ENCODE results near the gene HCFC1R1.
"Not testable (repeated sequence)": the region's sequence is repeated elsewhere in the genome, so short reads cannot be mapped to it uniquely, and the experiment has no call there.

HCFC1R1 gene

DNA sequence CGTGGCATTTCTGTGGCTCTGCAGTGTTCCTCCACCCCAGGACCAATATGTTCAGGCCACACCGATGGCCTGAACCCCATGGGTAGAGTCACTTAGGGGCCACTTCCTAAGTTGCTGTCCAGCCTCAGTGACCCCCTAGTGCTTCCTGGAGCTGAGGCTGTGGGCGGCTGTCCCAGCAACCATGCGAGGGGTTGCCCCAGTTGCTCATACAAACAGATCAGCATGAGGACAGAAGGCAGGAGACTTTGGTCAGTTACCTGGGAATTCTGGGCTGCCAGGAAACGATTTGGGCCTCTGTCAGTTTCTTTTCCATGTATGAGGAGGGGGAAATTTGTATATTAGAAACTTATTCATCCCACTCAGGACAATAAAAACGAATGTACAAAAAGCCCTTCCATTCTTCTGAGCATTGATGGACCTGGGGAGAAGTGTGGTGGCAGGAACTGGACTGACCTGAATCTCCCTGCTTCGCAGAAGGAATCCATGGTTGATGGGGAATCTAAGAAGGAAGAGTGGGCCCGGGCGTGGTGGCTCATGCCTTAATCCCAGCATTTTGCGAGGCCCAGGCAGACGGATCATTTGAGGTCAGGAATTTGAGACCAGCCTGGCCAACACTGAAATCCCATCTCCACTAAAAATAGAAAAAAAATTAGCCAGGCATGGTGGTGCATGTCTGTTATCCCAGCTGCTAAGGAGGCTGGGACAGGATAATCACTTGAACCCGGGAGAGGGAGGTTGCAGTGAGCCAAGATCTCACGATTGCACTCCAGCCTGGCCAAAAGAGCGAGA is 36.8 kb upstream of the HCFC1R1 start:
- no peak for TF ChIP-seq POLR2A (IDR thresholded peaks at IDR 0.05; ENCODE audit: low read depth, low read length)
- no peak for FAIRE-seq
- DNase-seq (ENCODE audit: insufficient read length, low spot score), result no peak

DNA sequence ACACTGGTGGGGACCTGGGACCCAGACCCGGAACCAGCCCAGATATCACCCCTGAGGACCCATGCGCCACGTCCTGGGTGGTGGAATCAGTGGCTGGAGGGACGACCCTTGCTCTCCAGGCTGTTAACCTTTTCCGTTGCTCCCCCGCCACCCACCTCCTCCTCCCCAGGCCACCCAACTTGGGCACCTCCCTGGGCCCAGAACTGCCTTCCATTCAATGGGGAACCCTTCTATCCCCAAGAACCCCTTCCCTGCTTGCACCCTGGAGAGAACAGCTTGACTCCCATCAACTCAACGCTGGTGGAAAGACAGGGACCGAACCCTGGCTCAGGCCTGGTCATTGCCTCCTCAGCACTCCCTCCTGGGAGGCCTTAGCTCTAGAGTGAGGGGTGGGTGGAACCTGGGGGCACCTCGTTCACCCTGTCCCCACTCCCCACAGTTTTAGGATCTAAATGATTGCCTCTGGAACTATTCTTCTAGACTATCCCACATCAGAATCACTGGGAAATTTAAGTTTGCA is 36.0 kb upstream of the HCFC1R1 start:
- no peak for FAIRE-seq
- no peak for TF ChIP-seq POLR2A (IDR thresholded peaks at IDR 0.05; ENCODE audit: low read depth, low read length)
- DNase-seq (ENCODE audit: insufficient read length, low spot score), result no peak

DNA sequence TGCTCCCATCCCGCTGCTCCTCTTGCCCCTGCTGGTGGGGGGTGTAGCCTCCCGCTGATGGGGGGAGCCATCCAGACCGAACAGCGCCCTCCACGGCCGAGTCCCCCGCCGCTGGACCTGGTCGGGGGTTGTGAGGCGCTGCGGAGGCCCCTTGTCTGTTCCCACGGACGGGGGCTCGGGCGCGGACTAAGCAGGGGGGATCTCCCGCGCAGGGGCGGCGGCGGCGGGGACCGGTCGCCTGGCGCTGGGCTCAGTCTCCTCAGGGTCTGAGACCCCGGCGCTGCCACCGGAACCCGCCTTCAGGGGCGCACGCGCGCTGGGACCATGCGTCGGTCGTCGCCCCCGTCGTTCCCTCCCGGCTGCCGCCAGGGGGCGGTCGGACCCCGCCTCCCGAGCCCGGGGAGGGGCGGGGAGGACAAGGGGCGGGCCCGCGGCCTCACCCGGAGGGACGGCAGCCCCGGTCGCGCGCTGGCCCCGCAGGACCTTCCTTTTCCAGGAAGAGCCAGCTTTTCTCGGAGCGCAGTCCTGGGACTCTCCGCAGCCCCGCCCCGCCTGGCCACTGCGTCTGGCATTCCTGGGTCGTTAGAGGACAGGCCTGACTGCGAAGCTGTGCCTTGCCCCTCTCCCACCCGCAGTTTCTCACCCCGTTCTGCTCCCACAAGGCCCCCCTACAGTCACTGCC is 35.4 kb upstream of the HCFC1R1 start:
- FAIRE-seq (no peak), DNase-seq (ENCODE audit: insufficient read length, low spot score) (peak; percentile 92)
- peak; percentile 18; the same call in 1 of the 2 replicates for TF ChIP-seq POLR2A (IDR thresholded peaks at IDR 0.05; ENCODE audit: low read depth, low read length)

DNA sequence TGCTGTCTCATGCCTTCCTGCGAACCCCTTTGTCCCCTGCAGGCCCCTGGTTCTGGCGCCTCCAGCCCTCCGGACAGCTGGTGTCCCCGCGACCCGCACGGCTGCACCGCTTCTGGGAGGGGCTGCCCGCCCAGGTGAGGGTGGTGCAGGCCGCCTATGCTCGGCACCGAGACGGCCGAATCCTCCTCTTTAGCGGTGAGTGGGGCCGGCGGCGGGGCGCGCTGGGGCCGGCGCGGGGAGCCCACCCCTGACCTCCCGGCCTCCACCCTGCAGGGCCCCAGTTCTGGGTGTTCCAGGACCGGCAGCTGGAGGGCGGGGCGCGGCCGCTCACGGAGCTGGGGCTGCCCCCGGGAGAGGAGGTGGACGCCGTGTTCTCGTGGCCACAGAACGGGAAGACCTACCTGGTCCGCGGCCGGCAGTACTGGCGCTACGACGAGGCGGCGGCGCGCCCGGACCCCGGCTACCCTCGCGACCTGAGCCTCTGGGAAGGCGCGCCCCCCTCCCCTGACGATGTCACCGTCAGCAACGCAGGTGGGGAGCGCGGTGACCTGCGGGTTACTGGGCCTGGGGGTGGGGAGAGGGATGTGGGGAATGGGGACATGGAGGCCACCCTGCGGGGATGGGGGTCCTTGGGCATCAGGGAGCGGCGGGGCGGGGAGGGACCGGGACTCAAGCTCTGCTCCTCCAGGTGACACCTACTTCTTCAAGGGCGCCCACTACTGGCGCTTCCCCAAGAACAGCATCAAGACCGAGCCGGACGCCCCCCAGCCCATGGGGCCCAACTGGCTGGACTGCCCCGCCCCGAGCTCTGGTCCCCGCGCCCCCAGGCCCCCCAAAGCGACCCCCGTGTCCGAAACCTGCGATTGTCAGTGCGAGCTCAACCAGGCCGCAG is 34.6 kb upstream of the HCFC1R1 start:
- no peak for TF ChIP-seq POLR2A (IDR thresholded peaks at IDR 0.05; ENCODE audit: low read depth, low read length)
- FAIRE-seq (no peak), DNase-seq (ENCODE audit: insufficient read length, low spot score) (no peak)

DNA sequence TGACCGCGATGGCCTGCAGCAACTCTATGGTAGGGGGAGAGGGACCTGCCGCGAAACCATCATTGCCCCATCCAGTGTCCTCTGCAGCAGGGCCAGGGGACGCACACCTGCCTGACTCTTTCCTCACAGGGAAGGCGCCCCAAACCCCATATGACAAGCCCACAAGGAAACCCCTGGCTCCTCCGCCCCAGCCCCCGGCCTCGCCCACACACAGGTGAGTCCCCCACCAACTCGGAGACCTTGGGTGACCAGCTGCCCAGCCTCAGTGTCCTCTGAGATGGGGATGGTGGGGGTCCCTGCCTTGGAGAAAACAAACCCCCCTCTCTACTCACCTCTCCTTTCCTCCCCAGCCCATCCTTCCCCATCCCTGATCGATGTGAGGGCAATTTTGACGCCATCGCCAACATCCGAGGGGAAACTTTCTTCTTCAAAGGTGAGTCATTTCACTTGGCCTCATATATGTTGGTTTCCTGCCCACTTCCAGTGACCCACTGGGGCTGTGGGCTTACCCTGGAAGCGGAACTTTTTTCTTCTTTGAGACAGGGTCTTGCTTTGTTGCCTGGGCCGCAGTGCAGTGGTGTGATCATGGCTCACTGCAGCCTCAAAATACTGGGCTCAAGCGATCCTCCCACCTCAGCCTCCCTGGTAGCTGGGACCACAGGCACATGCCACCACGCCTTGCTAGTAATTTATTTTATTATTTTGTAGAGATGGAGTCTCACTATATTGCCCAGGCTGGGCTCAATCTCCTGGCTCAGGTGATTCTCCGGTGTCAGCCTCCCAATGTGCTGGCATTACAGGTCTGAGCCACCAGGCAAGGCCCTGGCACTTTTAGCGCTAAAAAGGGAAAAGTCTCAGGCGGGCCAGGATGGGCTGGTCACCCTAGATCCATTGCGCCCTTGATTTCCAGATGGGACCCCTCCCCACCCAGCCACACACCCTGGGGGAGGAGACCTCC is 33.7 kb upstream of the HCFC1R1 start:
- FAIRE-seq (no peak), DNase-seq (ENCODE audit: insufficient read length, low spot score) (no peak)
- TF ChIP-seq POLR2A (IDR thresholded peaks at IDR 0.05; ENCODE audit: low read depth, low read length), result no peak

DNA sequence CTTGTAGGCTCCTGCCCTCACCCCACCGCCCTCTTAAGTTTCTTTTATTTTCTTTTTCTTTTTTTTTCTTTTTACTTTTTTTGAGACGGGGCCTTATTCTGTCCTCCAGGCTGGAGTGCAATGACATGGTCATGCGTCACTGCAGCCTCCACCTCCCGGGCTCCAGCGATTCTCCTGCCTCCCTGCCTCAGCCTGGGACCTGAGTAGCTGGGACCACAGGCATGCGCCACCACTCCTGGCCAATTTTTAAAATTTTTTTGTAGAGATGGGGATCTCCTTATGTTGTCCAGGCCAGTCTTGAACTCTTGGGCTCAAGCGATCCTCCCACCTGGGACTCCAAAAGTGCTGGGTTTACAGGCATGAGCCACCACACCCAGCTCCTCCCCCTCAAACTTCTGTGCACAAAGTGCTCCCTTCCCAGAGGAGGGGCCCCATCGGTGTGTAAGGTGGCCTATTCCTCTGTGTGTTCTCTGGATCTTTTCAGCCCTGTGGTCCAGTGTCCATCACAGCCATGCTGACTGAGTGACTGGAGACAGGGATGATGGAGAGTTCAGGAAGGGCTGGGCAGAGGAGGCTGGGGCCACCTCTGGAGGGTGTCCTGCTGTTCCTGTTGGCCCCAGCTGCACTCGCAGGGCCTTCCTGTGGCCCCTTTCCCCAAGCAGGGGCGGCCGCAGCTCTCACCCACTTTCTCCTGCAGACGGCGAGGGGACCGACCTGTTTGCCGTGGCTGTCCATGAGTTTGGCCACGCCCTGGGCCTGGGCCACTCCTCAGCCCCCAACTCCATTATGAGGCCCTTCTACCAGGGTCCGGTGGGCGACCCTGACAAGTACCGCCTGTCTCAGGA is 32.8 kb upstream of the HCFC1R1 start:
- DNase-seq (ENCODE audit: insufficient read length, low spot score), result no peak
- TF ChIP-seq POLR2A (IDR thresholded peaks at IDR 0.05; ENCODE audit: low read depth, low read length), result no peak
- FAIRE-seq, result no peak

DNA sequence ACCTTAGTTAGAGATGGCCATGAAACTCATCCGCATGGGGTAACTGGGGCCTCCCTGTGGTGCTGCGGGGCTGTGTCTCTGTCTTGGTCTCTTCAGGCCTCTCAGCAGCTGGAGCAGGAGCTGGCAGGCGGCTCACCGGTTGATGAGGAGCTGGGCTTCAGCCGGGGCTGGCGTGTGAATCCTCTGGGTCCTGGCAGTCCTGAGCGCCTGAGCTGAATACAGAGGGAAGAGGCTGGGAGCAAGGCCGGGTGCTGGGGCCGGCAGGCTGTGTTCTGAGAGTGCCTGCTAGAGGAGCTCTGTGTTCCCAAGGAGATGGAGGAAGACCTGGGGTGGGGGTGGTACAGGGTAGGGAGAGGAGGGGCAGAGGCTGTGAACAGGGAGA is 32.0 kb upstream of the HCFC1R1 start:
- DNase-seq (ENCODE audit: insufficient read length, low spot score); FAIRE-seq: not testable (repeated sequence)

DNA sequence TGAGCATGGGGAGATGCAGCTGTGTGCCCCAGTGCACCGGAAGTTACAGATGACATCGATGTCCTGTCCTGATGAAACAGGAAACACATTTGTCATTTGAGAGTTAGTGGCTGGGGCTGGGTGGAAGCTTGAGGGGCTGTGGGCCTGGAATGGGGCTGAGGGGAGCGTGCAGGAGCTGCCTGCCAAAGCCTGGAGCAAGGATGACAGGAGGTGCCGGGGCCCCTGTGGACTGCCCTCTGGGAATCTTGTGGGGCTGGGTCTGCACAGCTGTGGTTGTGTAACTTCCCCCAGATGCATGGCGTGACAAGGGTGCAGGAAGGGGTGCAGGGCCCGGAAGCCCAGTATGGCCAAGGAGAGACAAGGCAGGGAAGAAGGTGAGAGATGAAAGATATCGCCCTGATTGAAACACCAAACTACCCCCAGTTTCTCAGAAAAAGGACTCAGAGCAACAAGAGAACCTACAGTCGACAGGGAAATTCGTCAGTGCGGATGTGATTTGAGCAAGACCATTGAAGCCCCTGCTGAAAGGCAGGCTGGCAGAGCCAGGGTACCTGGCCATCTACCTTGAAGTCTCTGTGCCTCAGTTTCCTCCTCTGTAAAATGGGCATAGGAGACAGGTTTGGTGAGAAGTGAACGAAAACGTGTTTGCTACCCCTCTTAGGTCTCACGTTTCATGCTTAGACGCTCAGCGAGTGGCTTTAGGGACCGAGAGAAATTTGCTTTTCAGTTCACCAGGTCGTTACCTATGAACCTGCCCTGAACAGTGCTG is 31.4 kb upstream of the HCFC1R1 start:
- no peak for DNase-seq (ENCODE audit: insufficient read length, low spot score)
- FAIRE-seq, result no peak
- no peak for TF ChIP-seq POLR2A (IDR thresholded peaks at IDR 0.05; ENCODE audit: low read depth, low read length)

DNA sequence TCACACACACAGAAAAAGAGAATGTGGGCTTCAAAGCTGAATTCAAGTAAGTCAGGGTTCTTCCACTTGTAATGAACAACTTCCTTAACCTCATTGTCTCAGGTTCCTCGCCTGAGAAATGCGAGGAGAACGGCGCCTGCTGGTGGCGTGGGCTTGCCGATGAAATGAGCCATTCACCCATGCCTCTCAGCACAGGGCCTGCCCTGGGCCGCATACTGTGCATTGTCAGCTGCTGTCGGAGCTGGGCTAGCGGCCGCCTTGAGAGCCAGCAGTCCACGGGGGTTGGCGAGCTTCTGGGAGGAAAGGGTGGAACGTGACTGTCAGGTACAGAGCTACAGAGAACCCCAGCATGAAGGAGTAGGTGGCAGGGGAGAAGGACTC is 29.6 kb upstream of the HCFC1R1 start:
- not testable (repeated sequence) for DNase-seq (ENCODE audit: insufficient read length, low spot score); FAIRE-seq

DNA sequence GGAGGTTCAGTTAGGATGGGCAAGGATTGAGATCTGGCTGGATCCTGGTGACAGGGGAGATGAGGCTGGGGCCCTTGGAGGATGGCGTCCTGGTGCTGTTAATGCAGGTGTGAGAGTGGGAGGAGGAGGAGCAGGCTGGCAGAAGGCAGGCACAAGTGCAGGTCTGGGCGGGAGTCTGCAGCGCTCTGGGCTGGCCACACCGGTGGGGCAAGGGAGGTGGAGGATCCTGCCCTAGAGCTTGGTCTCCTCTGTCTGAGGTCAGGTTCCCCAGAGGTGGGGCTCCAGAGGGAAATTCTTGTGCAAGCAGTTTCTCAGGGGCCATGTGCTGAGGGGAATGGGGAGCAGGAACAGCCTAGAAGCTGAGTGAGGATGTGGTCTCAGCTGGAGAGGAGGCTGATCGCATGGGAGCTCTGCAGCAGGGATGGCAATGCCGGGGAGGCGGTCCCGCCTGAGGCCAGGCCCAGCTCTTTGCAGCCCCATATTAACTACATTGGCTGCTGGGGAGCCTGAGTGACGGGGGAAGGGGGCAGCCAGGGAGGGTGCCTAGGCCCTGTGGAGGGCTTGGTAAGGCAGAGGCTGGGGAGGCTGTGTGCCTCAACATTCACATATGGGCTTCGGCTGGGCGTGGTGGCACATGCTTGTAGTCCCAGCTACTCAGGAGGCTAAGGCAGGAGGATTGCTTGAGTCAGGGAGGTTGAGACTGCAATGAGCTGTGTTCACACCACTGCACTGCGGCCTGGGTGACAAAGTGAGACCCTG is 29.0 kb upstream of the HCFC1R1 start:
- FAIRE-seq; DNase-seq (ENCODE audit: insufficient read length, low spot score): not testable (repeated sequence)

DNA sequence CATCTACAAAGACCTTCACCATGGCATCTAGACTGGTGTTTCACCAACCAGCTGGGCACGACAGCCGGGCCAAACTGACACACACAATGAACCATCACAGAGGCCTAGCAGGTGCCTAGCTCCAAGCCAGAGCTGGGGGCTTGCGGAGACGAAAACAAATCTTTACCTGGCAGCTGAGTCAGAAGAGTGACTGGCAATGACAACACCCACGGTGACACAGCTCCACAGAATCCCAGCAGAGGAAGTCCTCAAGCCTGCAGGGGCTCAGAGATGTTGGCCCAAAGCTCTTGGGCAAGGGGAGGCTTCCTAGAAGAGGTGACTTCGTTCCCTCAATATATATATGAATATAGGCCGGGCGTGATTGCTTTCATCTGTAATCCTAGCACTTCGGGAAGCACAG is 27.8 kb upstream of the HCFC1R1 start:
- DNase-seq (ENCODE audit: insufficient read length, low spot score), result no peak
- no peak for FAIRE-seq
- TF ChIP-seq POLR2A (IDR thresholded peaks at IDR 0.05; ENCODE audit: low read depth, low read length), result no peak

Data from H54 (cell line).